Measurements from ENCODE around the gene ATG16L2. TPM values are rescaled to one million over a fixed set of nuclear protein-coding genes. Genes with fewer than 3 reads are reported as not detected.

The ATG16L2 gene
- total and polyA plus RNA-seq, 2 donors (not counting 3 experiments of a cell fraction or from before 2014, with no cell fraction given): 26.5 to 30.5 TPM

DNA sequence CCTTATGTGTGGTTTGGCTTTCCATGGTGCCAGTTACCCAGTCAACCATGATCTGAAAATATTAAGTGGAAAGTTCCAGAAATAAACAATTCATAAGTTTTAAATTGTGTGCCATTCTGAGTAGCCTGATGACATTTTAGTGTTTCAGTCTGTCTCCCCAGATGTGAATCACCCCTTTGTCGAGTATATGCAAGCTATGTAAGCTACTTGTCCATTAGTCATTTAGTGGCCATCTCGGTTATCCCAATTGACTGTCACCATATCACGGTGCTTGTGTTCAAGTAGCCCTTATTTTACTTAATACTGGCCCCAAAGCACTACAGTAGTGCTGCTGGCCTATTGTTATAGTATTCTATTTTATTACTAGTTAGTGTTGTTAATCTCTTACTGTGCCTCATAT is 44.9 kb downstream of the ATG16L2 start:
- Histone ChIP-seq H3K4me1 (ENCODE audit: control insufficient read depth, extremely low read depth, insufficient read depth, low read length) (peaks cover 23% of the 10 kb centered on the region), H2AFZ (ENCODE audit: low read depth, low read length) (no peak overlapping the region), H3K27me3 (ENCODE audit: control insufficient read depth in 2 of 2, insufficient read depth in 2 of 2, low read length in 2 of 2) (no peaks in the 10 kb centered on the region), H3K9me3 (replicated peaks; ENCODE audit: control insufficient read depth, insufficient read depth, low read length) (no peaks in the 10 kb centered on the region), H3K9me1 (replicated peaks; ENCODE audit: control insufficient read depth, extremely low read depth, insufficient read depth, low read length) (no peaks in the 10 kb centered on the region), H4K20me1 (replicated peaks; ENCODE audit: control insufficient read depth, extremely low read depth, insufficient read depth, low read length) (no peaks in the 10 kb centered on the region), H3K36me3 (ENCODE audit: control insufficient read depth in 2 of 2, extremely low read depth in 1 of 2, insufficient read depth in 2 of 2, low read length in 2 of 2) (no peaks in the 10 kb centered on the region), H3K4me2 (ENCODE audit: insufficient read depth, low read length) (no peak overlapping the region), H3K79me2 (ENCODE audit: control insufficient read depth, insufficient read depth, low read length) (peaks cover 3% of the 10 kb centered on the region), H3K9ac (replicated peaks; ENCODE audit: extremely low read depth, insufficient read depth, low read length) (no peak overlapping the region), H3K27ac (ENCODE audit: insufficient read depth, low read depth, low read length) (no peak overlapping the region), H3K4me3 (replicated peaks in 1 of 3; ENCODE audit: insufficient read depth in 1 of 3, low read depth in 1 of 3, low read length in 3 of 3) (no peak overlapping the region)
- TF ChIP-seq POLR2A (IDR thresholded peaks at IDR 0.05; ENCODE audit: low read depth, low read length): no peak
- no peak for TF ChIP-seq JUN (IDR thresholded peaks at IDR 0.05; ENCODE audit: borderline replicate concordance, insufficient read depth, insufficient read length, low read depth)
- TF ChIP-seq, protein P1, sequence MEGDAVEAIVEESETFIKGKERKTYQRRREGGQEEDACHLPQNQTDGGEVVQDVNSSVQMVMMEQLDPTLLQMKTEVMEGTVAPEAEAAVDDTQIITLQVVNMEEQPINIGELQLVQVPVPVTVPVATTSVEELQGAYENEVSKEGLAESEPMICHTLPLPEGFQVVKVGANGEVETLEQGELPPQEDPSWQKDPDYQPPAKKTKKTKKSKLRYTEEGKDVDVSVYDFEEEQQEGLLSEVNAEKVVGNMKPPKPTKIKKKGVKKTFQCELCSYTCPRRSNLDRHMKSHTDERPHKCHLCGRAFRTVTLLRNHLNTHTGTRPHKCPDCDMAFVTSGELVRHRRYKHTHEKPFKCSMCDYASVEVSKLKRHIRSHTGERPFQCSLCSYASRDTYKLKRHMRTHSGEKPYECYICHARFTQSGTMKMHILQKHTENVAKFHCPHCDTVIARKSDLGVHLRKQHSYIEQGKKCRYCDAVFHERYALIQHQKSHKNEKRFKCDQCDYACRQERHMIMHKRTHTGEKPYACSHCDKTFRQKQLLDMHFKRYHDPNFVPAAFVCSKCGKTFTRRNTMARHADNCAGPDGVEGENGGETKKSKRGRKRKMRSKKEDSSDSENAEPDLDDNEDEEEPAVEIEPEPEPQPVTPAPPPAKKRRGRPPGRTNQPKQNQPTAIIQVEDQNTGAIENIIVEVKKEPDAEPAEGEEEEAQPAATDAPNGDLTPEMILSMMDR (IDR thresholded peaks at IDR 0.05; ENCODE audit: extremely low read depth in 1 of 2, insufficient read depth in 1 of 2, low read depth in 1 of 2, low read length in 2 of 2): no peak
- no peak for TF ChIP-seq POLR2AphosphoS5 (IDR thresholded peaks at IDR 0.05; ENCODE audit: insufficient read depth, low read depth, low read length)
- TF ChIP-seq, protein P2, sequence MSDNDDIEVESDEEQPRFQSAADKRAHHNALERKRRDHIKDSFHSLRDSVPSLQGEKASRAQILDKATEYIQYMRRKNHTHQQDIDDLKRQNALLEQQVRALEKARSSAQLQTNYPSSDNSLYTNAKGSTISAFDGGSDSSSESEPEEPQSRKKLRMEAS (IDR thresholded peaks at IDR 0.05; ENCODE audit: insufficient read depth, insufficient read length): no peak
- no peak for TF ChIP-seq FOS (IDR thresholded peaks at IDR 0.05; ENCODE audit: borderline replicate concordance, insufficient read depth, low read length)
- TF ChIP-seq EZH2 (IDR thresholded peaks at IDR 0.05; ENCODE audit: borderline replicate concordance, low read depth, low read length, severe bottlenecking): no peak
- TF ChIP-seq MYC (IDR thresholded peaks at IDR 0.05; ENCODE audit: low read depth, low read length): no peak
- TF ChIP-seq GATA2 (IDR thresholded peaks at IDR 0.05; ENCODE audit: insufficient read depth, insufficient read length, low read depth, low read length): no peak
- no peak for DNase-seq (ENCODE audit: low read depth, low spot score)
- BruUV-seq (replicated peaks): no TSS peak
- POLR2A ChIA-PET: no interaction called here
- dilution Hi-C loops (cut with MboI; ENCODE audit: extremely low pct_ligation_motif_present, low sequenced_read_pairs) (no loop called here), intact Hi-C loops (cut with micrococcal nuclease) (loop anchor here (5.0 kb wide), 1 partner anchor 283 kb away; the partner anchor contains the start of gene FCHSD2)
- CTCF ChIA-PET: interaction anchor here (1.3 kb wide), 1 partner anchor 13 kb away, joined by 3 read pairs; no protein-coding TSS in a partner anchor
- no peak for FAIRE-seq

Measured in endothelial cell of umbilical vein (primary cell).